Stomach smooth muscle (tissue), 2 donors: ENCODE results near the gene CYP11A1.

Experiments
- H3K27ac ChIP-seq: one replicate; pipeline ENCODE4 v1.7.0; 2013; ENCODE audit warnings: mild to moderate bottlenecking, low read length, inconsistent platforms
- H3K27me3 ChIP-seq, 2 donors: one replicate each; pipeline ENCODE4 v1.7.0; 2013; ENCODE audit warnings: low read length in 2 of 2; ENCODE audit not compliant: insufficient read depth in 2 of 2, control insufficient read depth in 1 of 2
- H3K36me3 ChIP-seq, 2 donors: one replicate each; pipeline ENCODE4 v1.7.0; 2013; ENCODE audit warnings: low read length in 2 of 2; ENCODE audit not compliant: control insufficient read depth in 2 of 2, insufficient read depth in 2 of 2
- H3K4me1 ChIP-seq: one replicate; pipeline ENCODE4 v1.7.0; 2013; ENCODE audit warnings: low read length; ENCODE audit not compliant: control insufficient read depth, insufficient read depth
- H3K4me3 ChIP-seq, 2 donors: one replicate each; pipeline ENCODE4 v1.7.0; 2013; ENCODE audit warnings: low read length in 2 of 2
- H3K9ac ChIP-seq, 2 donors: one replicate each; pipeline ENCODE4 v1.7.0; 2013; ENCODE audit warnings: low read length in 2 of 2, mild to moderate bottlenecking in 1 of 2
- H3K9me3 ChIP-seq, 2 donors: one replicate each; pipeline ENCODE4 v1.7.0; 2013; ENCODE audit warnings: low read length in 2 of 2; ENCODE audit not compliant: control insufficient read depth in 2 of 2
- donor health status: healthy.
- donor health status: Pancreatic carcinoma.

The CYP11A1 gene

GRCh38 chr15:74339371-74339770 is 28.1 kb downstream of the CYP11A1 start:
- no peak overlapping the region for H3K9ac ChIP-seq
- H3K27me3 ChIP-seq = peaks cover 0 to 2% of the 10 kb centered on the region in 2 donors
- no peak overlapping the region for H3K27ac ChIP-seq
- no peaks in the 10 kb centered on the region for H3K36me3 ChIP-seq
- H3K4me3 ChIP-seq = no peak overlapping the region
- H3K4me1 ChIP-seq = no peaks in the 10 kb centered on the region
- H3K9me3 ChIP-seq = no peaks in the 10 kb centered on the region

DNA sequence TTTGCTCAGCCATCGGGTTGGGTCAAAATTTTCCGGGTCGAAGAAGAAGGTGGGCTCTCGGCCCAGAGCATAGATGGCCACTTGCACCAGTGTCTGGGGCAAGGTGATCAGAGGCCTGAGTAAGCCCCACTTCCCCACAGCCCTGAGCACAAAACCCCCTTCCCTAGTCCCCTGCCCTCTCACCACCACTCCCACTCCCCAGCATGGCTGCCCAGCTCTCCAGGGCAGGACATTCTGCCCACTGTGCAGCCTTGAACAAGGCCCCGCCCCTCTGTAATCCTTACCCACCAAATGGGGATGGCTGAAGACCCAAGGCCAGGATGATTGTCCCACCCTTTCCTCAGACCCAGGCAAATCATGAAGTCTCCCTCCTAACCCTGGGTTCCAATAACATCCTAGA is 28.8 kb downstream of the CYP11A1 start:
- Histone ChIP-seq H3K9me3 (no peaks in the 10 kb centered on the region), H3K9ac (no peak overlapping the region), H3K4me3 (no peak overlapping the region), H3K36me3 (no peaks in the 10 kb centered on the region), H3K27ac (no peak overlapping the region), H3K27me3 (peaks cover 0 to 2% of the 10 kb centered on the region in 2 donors), H3K4me1 (no peaks in the 10 kb centered on the region)

GRCh38 chr15:74337607-74338211 is 29.7 kb downstream of the CYP11A1 start:
- no peak overlapping the region for H3K27ac ChIP-seq
- no peaks in the 10 kb centered on the region for H3K36me3 ChIP-seq
- no peaks in the 10 kb centered on the region for H3K4me1 ChIP-seq
- no peak overlapping the region for H3K4me3 ChIP-seq
- H3K27me3 ChIP-seq = peaks cover 0 to 2% of the 10 kb centered on the region in 2 donors
- no peaks in the 10 kb centered on the region for H3K9me3 ChIP-seq
- no peak overlapping the region for H3K9ac ChIP-seq

GRCh38 chr15:74337146-74337545 is 30.3 kb downstream of the CYP11A1 start:
- H3K9ac ChIP-seq = no peak overlapping the region
- no peak overlapping the region for H3K4me3 ChIP-seq
- H3K4me1 ChIP-seq = no peaks in the 10 kb centered on the region
- no peak overlapping the region for H3K27ac ChIP-seq
- H3K27me3 ChIP-seq = peaks cover 0 to 2% of the 10 kb centered on the region in 2 donors
- H3K36me3 ChIP-seq = no peaks in the 10 kb centered on the region
- H3K9me3 ChIP-seq = no peaks in the 10 kb centered on the region

GRCh38 chr15:74336061-74337005 is 31.1 kb downstream of the CYP11A1 start:
- no peak overlapping the region for H3K9ac ChIP-seq
- no peak overlapping the region for H3K4me3 ChIP-seq
- H3K27ac ChIP-seq = no peak overlapping the region
- H3K36me3 ChIP-seq = no peaks in the 10 kb centered on the region
- no peaks in the 10 kb centered on the region for H3K9me3 ChIP-seq
- no peaks in the 10 kb centered on the region for H3K4me1 ChIP-seq
- H3K27me3 ChIP-seq = peaks cover 0 to 2% of the 10 kb centered on the region in 2 donors

GRCh38 chr15:74335396-74335795 is 32.0 kb downstream of the CYP11A1 start:
- Histone ChIP-seq H3K36me3 (no peaks in the 10 kb centered on the region), H3K4me3 (no peak overlapping the region), H3K4me1 (no peaks in the 10 kb centered on the region), H3K27ac (no peak overlapping the region), H3K9ac (no peak overlapping the region), H3K27me3 (peaks cover 0 to 2% of the 10 kb centered on the region in 2 donors), H3K9me3 (no peaks in the 10 kb centered on the region)

DNA sequence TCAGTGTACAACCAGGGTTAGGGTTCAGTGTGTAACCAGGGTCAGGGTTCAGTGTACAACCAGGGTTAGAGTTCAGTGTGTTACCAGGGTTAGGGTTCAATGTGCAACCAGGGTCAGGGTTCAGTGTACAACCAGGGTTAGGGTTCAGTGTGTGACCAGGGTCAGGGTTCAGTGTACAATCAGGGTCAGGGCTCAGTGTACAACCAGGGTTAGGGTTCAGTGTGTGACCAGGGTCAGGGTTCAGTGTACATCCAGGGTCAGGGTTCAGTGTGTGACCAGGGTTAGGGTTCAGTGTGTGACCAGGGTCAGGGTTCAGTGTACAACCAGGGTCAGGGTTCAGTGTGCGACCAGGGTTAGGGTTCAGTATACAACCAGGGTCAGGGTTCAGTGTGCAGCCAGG is 33.3 kb downstream of the CYP11A1 start:
- H3K27me3 ChIP-seq = peaks cover 0 to 2% of the 10 kb centered on the region in 2 donors
- no peak overlapping the region for H3K4me3 ChIP-seq
- no peak overlapping the region for H3K9ac ChIP-seq
- H3K9me3 ChIP-seq = no peaks in the 10 kb centered on the region
- no peak overlapping the region for H3K27ac ChIP-seq
- no peaks in the 10 kb centered on the region for H3K4me1 ChIP-seq
- H3K36me3 ChIP-seq = no peaks in the 10 kb centered on the region

DNA sequence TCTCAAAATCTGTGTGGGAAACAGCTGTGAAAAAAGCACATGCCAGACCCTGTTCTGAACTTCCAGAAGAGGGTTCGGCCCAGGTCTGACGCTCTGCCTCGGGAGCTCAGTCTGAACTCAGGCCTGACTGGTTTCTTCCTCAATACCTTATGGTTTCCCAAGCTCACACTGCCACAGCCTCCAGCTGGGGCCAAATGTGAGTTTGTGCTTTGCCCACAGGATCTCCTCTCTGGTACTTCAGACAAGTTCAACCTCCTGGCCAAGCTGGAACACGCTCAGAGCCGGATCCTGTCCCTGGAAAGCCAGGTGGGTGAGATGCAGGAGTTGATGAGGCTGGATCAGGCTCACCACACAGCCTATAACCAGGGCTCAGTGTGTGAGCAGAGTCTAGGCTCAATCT is 33.8 kb downstream of the CYP11A1 start:
- peaks cover 0 to 2% of the 10 kb centered on the region in 2 donors for H3K27me3 ChIP-seq
- no peak overlapping the region for H3K9ac ChIP-seq
- H3K9me3 ChIP-seq = no peaks in the 10 kb centered on the region
- no peaks in the 10 kb centered on the region for H3K4me1 ChIP-seq
- no peaks in the 10 kb centered on the region for H3K36me3 ChIP-seq
- H3K27ac ChIP-seq = no peak overlapping the region
- H3K4me3 ChIP-seq = no peak overlapping the region

DNA sequence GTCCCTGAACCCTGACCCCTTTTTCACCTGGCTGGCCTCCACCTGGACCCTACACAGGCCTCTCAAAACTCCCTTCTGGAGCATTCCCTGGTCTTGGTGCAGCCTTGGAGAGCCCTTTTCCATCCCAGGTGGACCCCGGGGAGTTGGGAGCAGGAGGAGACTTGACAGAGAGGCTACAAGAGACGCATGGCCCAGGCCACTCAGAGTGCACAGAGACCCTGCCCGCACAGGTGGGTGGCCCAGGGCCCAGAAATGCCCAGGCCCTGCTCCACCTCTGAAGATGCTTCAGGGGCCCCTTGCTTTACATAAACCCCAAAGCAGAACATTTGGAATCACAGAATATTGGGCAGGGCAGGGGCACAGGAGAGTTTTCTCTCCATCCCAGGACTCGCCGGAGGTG is 34.4 kb downstream of the CYP11A1 start:
- H3K9me3 ChIP-seq = no peaks in the 10 kb centered on the region
- no peak overlapping the region for H3K27ac ChIP-seq
- peaks cover 0 to 2% of the 10 kb centered on the region in 2 donors for H3K27me3 ChIP-seq
- no peak overlapping the region for H3K4me3 ChIP-seq
- H3K36me3 ChIP-seq = no peaks in the 10 kb centered on the region
- H3K4me1 ChIP-seq = no peaks in the 10 kb centered on the region
- H3K9ac ChIP-seq = no peak overlapping the region

DNA sequence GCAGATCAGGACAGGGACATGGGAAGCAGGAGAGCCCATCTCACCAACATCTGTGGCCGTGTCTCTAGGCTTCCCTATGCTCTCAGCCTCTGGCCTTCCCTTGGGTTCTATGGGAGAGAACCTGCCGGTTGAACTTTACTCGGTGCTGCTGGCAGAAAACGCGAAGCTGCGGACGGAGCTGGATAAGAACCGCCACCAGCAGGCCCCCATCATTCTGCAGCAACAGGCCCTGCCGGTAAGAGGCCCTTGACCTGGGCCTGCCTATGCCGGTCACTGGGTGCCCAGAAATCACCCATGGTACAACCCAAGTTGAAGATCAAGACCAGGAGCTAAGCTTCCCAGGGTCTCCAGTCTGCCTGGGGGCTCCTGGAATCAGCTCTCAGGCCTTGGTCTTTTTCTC is 34.8 kb downstream of the CYP11A1 start:
- Histone ChIP-seq H3K4me1 (no peaks in the 10 kb centered on the region), H3K27ac (no peak overlapping the region), H3K36me3 (no peaks in the 10 kb centered on the region), H3K9me3 (no peaks in the 10 kb centered on the region), H3K9ac (no peak overlapping the region), H3K27me3 (peaks cover 0 to 2% of the 10 kb centered on the region in 2 donors), H3K4me3 (no peak overlapping the region)

DNA sequence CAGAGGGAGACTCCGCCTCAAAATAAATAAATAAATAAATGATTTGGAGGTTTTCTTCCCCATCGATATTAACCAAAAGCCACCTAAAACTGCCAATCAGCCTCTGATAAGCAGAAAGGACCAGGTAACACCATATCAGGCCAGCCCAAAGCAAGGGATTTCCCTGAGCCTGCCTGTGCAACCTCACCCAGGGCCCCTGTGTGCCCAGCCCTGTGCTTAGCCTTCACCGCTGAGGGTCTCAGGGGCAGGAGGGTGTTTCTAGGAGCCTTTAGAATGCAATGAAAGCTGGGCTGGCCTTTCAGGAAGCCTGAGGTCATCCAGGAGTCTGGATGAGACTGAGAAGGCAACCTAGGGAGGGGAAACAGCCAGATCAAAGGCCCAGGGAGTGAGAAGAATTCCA is 35.4 kb downstream of the CYP11A1 start:
- Histone ChIP-seq H3K9me3 (no peaks in the 10 kb centered on the region), H3K27ac (no peak overlapping the region), H3K27me3 (no peaks in the 10 kb centered on the region), H3K4me1 (peaks cover 1% of the 10 kb centered on the region), H3K9ac (no peak overlapping the region), H3K36me3 (no peaks in the 10 kb centered on the region), H3K4me3 (no peak overlapping the region)
